ENCODE measurements around the gene C10orf90. TPM values are rescaled to one million over a fixed set of nuclear protein-coding genes. Genes with fewer than 3 reads are reported as not detected.

Gene C10orf90
- total RNA-seq, 1 donor from 2014 or later = not detected

DNA sequence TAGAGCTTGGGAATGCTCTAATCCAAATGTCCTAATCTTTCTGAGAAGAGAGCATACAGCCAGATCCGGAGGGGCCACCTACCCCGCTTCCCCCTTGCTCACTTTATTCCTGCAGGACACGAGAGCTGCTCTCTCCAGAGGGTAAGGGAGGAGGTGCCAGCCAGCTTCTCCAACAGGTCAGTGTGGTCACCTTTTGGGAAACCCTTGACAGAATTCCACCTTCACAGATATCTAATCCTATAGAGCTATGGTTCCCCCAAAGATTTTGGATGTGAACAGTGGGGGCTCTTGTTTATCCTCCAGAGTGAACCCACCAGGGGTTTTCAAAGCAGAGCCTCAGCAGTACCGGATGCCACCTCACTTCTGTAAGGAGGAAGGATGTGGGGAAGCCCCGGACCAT lies 34.6 kb upstream of the C10orf90 start:
- DNase-seq (no peak), ATAC-seq (no peak)
- TF ChIP-seq CTCF (IDR thresholded peaks at IDR 0.05) = no peak
- no peaks in the 10 kb centered on the region for H3K36me3 ChIP-seq
- no peaks in the 10 kb centered on the region for H3K9me3 ChIP-seq
- no peak overlapping the region for H3K27ac ChIP-seq
- H3K4me1 ChIP-seq = no peaks in the 10 kb centered on the region
- no peaks in the 10 kb centered on the region for H3K27me3 ChIP-seq
- no peak overlapping the region for H3K4me3 ChIP-seq
- intact Hi-C loops (cut with DNase I) = no loop called here

DNA sequence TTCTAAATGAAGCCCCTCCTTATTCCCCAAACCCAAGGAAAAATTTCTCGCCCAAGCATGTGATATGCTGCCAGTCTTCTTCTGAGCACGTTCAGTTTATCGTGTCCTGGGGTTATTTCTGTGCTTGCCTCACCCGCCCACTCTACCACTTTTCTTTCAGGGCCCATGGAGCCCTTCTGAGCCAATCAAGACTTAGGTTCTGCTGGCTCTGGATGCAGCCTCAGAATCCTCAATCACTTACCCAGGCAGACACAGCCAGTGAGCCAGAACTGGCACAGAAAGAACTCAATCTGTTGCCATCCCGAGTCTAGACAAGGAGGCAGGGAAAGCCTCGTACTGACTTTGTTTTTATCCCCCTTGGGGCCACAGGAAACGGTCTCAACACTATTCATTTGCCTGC lies 34.2 kb upstream of the C10orf90 start:
- Histone ChIP-seq H3K27ac (no peak overlapping the region), H3K36me3 (no peaks in the 10 kb centered on the region), H3K27me3 (no peaks in the 10 kb centered on the region), H3K4me3 (no peak overlapping the region), H3K4me1 (no peaks in the 10 kb centered on the region), H3K9me3 (no peaks in the 10 kb centered on the region)
- DNase-seq = no peak
- intact Hi-C loops (cut with DNase I) = no loop called here
- no peak for ATAC-seq
- TF ChIP-seq CTCF (IDR thresholded peaks at IDR 0.05) = no peak

DNA sequence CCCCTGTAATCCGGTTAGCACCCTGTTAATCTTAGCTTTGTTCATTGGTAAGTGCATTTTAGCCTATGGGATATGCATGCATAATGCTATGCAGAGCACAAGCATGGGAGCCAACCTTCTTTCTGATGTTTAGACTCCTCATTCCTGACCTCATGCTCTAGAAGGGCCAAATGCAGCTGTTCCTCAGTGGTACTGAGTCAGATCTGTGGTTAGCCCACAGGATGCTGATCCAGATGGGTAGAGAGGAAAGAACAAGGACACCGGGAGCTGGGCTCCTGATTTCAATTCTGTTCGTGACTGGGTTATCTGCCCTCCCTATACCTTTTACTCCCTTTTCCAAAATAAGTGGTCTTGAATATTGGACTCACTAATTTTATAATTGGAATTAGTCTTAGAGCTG lies 31.7 kb upstream of the C10orf90 start:
- ATAC-seq = no peak

GRCh38 chr10:126701526-126701925 lies 31.0 kb upstream of the C10orf90 start:
- no peak for DNase-seq
- H3K4me1 ChIP-seq = no peaks in the 10 kb centered on the region

More for the DNA sequence above, 31.7 kb upstream of the C10orf90 start:
- H3K27ac ChIP-seq = no peak overlapping the region
- no peaks in the 10 kb centered on the region for H3K27me3 ChIP-seq
- no peaks in the 10 kb centered on the region for H3K36me3 ChIP-seq
- H3K4me3 ChIP-seq = no peak overlapping the region
- H3K4me1 ChIP-seq = no peaks in the 10 kb centered on the region
- intact Hi-C loops (cut with DNase I) = no loop called here
- DNase-seq = no peak
- TF ChIP-seq CTCF (IDR thresholded peaks at IDR 0.05) = no peak
- H3K9me3 ChIP-seq = no peaks in the 10 kb centered on the region

DNA sequence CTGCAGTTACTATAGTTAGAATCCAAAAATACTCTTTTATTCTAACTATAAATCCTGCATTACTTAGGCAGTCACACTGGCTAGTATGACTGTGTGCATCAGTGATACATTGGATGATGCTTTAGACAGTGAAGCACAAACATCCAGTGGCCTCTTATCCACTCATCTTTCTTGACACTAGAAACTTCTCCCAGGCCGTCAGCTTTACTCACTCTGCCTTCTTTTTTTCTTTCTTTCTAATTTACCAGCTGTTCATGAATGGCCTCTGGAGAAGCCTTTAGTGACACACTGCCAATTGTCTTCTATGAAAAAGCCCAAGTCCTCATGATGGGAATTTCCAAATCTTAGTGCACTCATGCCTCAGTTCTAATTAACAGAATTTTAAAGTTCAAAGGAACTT lies 26.2 kb upstream of the C10orf90 start:
- Histone ChIP-seq H3K4me1 (no peaks in the 10 kb centered on the region), H3K36me3 (no peaks in the 10 kb centered on the region), H3K9me3 (no peaks in the 10 kb centered on the region), H3K4me3 (no peak overlapping the region), H3K27ac (no peak overlapping the region), H3K27me3 (no peaks in the 10 kb centered on the region)
- ATAC-seq (no peak), DNase-seq (no peak)
- TF ChIP-seq CTCF (IDR thresholded peaks at IDR 0.05) = no peak
- intact Hi-C loops (cut with DNase I) = no loop called here

More at GRCh38 chr10:126701526-126701925, 31.0 kb upstream of the C10orf90 start:
- Histone ChIP-seq H3K9me3 (no peaks in the 10 kb centered on the region), H3K27me3 (no peaks in the 10 kb centered on the region), H3K27ac (no peak overlapping the region), H3K36me3 (no peaks in the 10 kb centered on the region), H3K4me3 (no peak overlapping the region)
- ATAC-seq = no peak
- TF ChIP-seq CTCF (IDR thresholded peaks at IDR 0.05) = no peak
- intact Hi-C loops (cut with DNase I) = no loop called here

- ATAC-seq (no peak), DNase-seq (no peak)
- H3K27ac ChIP-seq = no peak overlapping the region
- no peaks in the 10 kb centered on the region for H3K27me3 ChIP-seq
- no peak for TF ChIP-seq CTCF (IDR thresholded peaks at IDR 0.05)
- H3K36me3 ChIP-seq = no peaks in the 10 kb centered on the region
- H3K4me3 ChIP-seq = no peak overlapping the region
- intact Hi-C loops (cut with DNase I) = no loop called here
- H3K9me3 ChIP-seq = no peaks in the 10 kb centered on the region
- no peaks in the 10 kb centered on the region for H3K4me1 ChIP-seq
These were observed 21.0 kb upstream of the C10orf90 start for GRCh38 chr10:126691456-126691855.
